ENCODE data around the gene THRB.

- TF ChIP-seq EZH2 (IDR thresholded peaks at IDR 0.05) (no peak), POLR2AphosphoS5 (IDR thresholded peaks at IDR 0.05; ENCODE audit: borderline replicate concordance, low read depth, low read length) (no peak), FOXP2 (optimal IDR thresholded peaks at IDR 0.05; ENCODE audit: control extremely low read depth, extremely low read length, insufficient read depth) (no peak)
These were observed 126.0 kb downstream of the THRB start for GRCh38 chr3:24368605-24369004.
